Activated CD8-positive, alpha-beta memory T cell treated with anti-CD3 and anti-CD28 coated beads, Interleukin-2, amount 50 U/mL, for 1 hour (primary cell): ENCODE results near the gene INPP5D.
"Not testable (repeated sequence)": the region's sequence is repeated elsewhere in the genome, so short reads cannot be mapped to it uniquely, and the experiment has no call there.

ENCODE experiments used
- DNase-seq: peaks from one replicate; pipeline ENCODE4 v3.0.0-alpha.2; 2020; ENCODE audit errors: extremely low read depth

Gene INPP5D

DNA sequence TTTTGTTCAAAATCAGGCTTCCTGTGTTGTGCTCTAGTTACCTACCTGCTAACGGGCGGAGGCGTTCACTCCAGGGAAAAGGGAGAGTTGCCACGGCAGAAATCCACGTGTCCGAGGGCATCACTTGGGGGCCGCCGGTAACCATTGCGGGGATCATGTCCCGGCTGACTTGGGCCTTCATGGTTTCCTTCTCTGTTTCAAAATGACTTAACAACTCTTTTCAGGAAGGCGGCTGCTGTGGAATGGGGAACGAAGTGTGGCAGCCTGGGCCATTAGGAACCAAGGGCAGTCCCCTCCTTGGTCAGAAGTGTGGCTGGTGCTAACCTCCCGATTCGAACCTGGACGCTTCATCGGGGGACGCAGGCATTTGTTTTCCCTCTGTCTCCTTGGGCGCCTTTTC is 56.8 kb downstream of the INPP5D start:
- no peak for DNase-seq

DNA sequence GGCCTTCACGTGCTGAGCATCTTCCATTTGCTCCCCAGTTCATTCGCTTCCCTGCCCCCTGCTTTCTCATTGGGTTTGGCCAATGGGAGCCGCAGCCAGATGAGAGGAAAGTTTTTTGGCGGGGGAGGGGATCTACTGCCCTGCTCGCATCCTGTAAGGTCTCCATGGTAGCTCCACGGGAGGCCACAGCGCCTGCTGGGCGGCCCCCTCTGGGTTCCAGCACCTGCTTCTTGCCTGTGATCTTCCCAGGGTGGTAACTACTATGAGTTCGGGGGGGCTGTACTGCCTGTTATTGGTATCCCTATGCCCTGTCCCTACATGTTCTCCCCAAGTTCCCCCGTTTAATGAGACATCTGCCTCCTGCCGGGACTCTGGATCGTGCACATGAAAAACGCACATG is 57.2 kb downstream of the INPP5D start:
- DNase-seq: no peak

- no peak for DNase-seq
Measured at GRCh38 chr2:233117811-233118647, 57.9 kb downstream of the INPP5D start.

GRCh38 chr2:233118648-233119000 is 58.5 kb downstream of the INPP5D start:
- DNase-seq: no peak

DNA sequence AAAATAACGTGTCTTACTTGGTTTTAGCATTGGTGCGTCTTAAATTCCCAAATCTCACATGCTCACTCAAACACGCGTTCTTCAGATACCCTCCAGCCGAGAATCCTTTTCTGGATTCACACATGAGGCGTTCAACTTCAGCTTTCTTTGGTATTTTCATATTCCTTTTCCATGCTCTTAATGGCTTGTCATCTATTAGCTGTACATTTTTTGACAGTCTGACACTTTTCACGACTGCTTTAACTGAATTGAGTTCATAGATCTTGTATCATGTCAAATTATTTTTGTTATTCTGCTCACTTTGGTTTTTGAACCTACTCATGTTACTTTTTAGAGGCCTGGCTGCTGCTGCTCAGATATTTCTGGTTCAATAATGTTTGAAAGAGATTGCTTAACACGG is 59.0 kb downstream of the INPP5D start:
- DNase-seq: no peak

- DNase-seq: no peak
Measured at GRCh38 chr2:233119806-233120205, 59.7 kb downstream of the INPP5D start.

DNA sequence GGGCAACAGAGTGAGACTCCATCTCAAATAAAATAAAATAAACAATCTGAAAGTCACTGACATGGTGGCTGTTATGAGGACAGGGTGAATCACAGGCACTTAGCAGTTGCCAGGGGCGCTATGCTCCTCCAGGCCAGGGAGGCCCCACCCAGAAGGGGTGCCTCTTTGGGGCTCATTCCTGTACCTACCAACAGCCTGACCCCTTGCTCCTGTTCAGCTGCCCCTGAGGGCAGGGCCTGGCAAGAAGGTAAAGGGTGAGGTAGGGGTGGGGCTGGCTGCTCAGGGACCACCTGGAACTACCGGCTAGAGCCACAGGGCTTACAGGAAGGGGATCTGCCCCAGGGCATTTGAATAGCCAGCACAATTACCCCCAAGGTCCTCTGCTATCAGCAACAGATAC is 60.3 kb downstream of the INPP5D start:
- DNase-seq: no peak

GRCh38 chr2:233121856-233122255 is 61.7 kb downstream of the INPP5D start:
- DNase-seq: no peak

- no peak for DNase-seq
Measured at GRCh38 chr2:233122541-233122940, 62.4 kb downstream of the INPP5D start.

- not testable (repeated sequence) for DNase-seq
Measured at GRCh38 chr2:233123576-233123975, 63.4 kb downstream of the INPP5D start.

GRCh38 chr2:233124421-233125080 is 64.4 kb downstream of the INPP5D start:
- DNase-seq: no peak

GRCh38 chr2:233125455-233126065 is 65.4 kb downstream of the INPP5D start:
- no peak for DNase-seq

DNA sequence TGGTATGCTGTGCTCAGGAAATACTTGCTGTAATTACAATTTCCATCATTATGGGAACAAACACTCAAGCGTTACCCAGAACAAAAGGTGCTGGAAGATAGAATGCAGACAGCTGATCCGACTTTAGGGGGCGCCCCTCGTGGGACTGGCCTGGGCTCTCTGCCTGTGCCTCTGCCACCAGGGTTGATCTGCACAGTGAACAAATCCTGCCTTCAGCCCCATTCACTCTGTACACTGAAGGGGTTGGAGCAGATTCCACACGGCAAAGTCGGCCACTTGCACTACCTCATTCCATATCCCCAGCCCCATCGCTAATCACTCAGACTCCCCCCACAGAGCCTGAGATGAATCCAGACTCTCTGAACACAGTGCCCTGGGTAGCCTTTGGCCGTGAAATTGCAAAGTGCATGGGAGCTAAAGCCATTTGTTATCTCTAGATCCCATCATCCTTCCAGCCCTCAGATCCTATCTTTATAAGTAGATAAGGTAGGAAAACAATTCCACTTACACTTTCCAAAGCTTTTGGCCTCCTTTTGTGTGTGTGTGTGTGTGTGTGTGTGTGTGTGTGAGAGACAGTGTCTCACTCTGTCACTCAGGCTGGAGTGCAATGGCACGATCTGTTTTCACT is 69.3 kb downstream of the INPP5D start:
- DNase-seq: no peak

- no peak for DNase-seq
Measured at GRCh38 chr2:233130024-233130423, 69.9 kb downstream of the INPP5D start.

- no peak for DNase-seq
Measured at GRCh38 chr2:233130481-233131020, 70.4 kb downstream of the INPP5D start.

DNA sequence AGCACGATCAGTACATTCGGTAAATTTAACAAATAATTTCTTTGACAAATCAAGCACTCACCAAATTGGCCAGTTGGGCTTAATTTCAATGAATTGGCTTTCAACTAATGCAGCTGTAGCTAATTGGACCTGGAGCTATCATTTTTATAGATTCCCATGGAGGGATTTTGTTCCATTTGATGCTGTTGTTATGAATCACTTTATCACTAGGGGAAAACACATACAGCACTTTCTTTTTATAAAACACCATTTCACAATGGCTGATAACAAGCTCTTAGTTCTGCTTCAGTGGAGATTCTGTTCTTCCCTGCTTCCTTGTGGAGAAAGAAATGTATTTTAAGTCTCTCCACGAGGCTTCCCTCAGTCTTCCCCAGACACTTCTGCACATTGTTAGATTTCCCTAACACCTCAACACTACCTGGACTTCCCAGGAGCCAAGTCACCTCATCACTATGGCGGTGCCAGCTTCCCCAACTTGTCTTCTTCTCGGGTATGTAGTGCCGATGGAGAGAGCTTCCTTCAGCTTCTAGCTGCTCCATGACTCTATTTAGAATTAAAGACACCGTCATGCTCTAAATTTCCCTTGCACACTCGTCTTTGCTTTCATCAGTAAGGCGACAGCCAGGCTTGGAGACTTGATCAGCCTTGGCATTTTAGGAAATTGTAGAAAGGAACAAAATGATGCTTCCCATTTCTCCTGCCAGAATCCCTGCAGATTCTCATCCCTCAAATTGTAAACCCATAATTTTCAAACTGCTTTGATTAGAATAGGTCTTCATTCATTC is 72.0 kb downstream of the INPP5D start:
- no peak for DNase-seq

- DNase-seq: no peak
Measured at GRCh38 chr2:233133239-233133638, 73.1 kb downstream of the INPP5D start.

DNA sequence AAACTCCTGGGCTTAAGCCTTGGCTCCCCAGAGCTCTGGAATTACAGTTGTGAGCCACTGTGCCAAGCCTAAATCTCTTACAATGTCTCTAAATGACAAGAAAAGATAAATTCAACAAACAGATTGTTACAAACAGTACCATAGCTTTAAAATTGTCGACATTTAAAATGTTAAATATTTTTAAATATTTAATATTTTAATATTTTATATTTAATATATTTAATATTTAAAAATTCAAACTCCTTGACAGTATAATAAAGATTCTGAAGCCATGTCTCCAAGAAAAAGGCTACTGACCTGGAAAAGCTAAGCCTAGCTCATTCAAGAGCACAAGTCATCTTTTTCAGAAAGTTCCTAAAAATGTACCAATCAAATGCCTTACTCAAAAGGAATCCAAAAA is 75.3 kb downstream of the INPP5D start:
- no peak for DNase-seq

DNA sequence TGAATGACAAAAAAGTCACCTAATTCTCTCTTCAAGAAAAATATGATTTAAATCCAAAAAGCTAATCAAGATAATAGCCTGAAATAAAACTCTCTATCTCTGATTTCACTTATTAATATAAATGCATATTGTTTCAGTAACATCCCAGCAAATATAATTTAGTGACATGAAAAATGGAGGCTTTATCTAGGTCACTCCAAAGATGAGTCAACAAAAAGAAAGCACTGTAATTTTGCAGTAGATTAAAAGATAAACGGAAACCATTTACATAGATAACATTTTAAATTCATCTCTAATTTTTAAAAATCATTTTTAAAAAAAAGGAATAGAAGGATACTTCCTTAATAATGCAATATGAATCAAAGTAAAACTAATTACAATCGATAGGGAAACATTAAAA is 76.9 kb downstream of the INPP5D start:
- DNase-seq: no peak

- DNase-seq: no peak
Measured at GRCh38 chr2:233140077-233140585, 80.0 kb downstream of the INPP5D start.

- no peak for DNase-seq
Measured at GRCh38 chr2:233140978-233141377, 80.8 kb downstream of the INPP5D start.
